Duodenal mucosa (tissue), 2 donors: ENCODE results near the gene SLC8A2.

Experiments used
- H3K27ac ChIP-seq: one replicate; pipeline ENCODE4 v1.7.0; 2013; ENCODE audit warnings: low read depth, low read length
- H3K27me3 ChIP-seq, 2 donors: one replicate each; pipeline ENCODE4 v1.7.0; 2013; ENCODE audit warnings: low read length in 2 of 2, control low read depth in 1 of 2; ENCODE audit not compliant: insufficient read depth in 2 of 2, control insufficient read depth in 1 of 2
- H3K36me3 ChIP-seq, 2 donors: one replicate each; pipeline ENCODE4 v1.7.0; 2013; ENCODE audit warnings: low read length in 2 of 2, control low read depth in 1 of 2; ENCODE audit not compliant: insufficient read depth in 2 of 2, control insufficient read depth in 1 of 2
- H3K4me1 ChIP-seq, 2 donors: one replicate each; pipeline ENCODE4 v1.7.0; 2013; ENCODE audit warnings: low read length in 2 of 2, control low read depth in 1 of 2; ENCODE audit not compliant: insufficient read depth in 2 of 2, control insufficient read depth in 1 of 2
- H3K4me3 ChIP-seq, 2 donors: one replicate each; pipeline ENCODE4 v1.7.0; 2013; ENCODE audit warnings: low read length in 2 of 2, low read depth in 1 of 2
- H3K9ac ChIP-seq, 2 donors: one replicate each; pipeline ENCODE4 v1.7.0; 2013; ENCODE audit warnings: low read length in 2 of 2, low read depth in 1 of 2
- H3K9me3 ChIP-seq, 2 donors: one replicate each; pipeline ENCODE4 v1.7.0; 2013; ENCODE audit warnings: low read length in 2 of 2, control low read depth in 1 of 2; ENCODE audit not compliant: control insufficient read depth in 1 of 2

Gene SLC8A2

GRCh38 chr19:47495478-47496372 is 24.0 kb upstream of the SLC8A2 start:
- peaks cover 31 to 87% of the 10 kb centered on the region in 2 donors for H3K36me3 ChIP-seq
- no peaks in the 10 kb centered on the region for H3K9me3 ChIP-seq
- no peaks in the 10 kb centered on the region for H3K4me1 ChIP-seq
- no peak overlapping the region for H3K9ac ChIP-seq
- no peaks in the 10 kb centered on the region for H3K27me3 ChIP-seq
- no peak overlapping the region for H3K27ac ChIP-seq
- no peak overlapping the region for H3K4me3 ChIP-seq

- H3K9ac ChIP-seq: no peak overlapping the region
- H3K27me3 ChIP-seq: no peaks in the 10 kb centered on the region
- H3K4me3 ChIP-seq: no peak overlapping the region
- H3K4me1 ChIP-seq: no peaks in the 10 kb centered on the region
- H3K9me3 ChIP-seq: no peaks in the 10 kb centered on the region
- peaks cover 31 to 88% of the 10 kb centered on the region in 2 donors for H3K36me3 ChIP-seq
- H3K27ac ChIP-seq: no peak overlapping the region
Observed at GRCh38 chr19:47494729-47495128, 23.0 kb upstream of the SLC8A2 start.

- no peaks in the 10 kb centered on the region for H3K9me3 ChIP-seq
- peaks cover 29 to 88% of the 10 kb centered on the region in 2 donors for H3K36me3 ChIP-seq
- no peak overlapping the region for H3K9ac ChIP-seq
- H3K27me3 ChIP-seq: no peaks in the 10 kb centered on the region
- H3K4me1 ChIP-seq: no peaks in the 10 kb centered on the region
- H3K4me3 ChIP-seq: no peak overlapping the region
- H3K27ac ChIP-seq: no peak overlapping the region
Observed at GRCh38 chr19:47494211-47494547, 22.5 kb upstream of the SLC8A2 start.

- Histone ChIP-seq H3K9ac (no peak overlapping the region), H3K9me3 (no peaks in the 10 kb centered on the region), H3K4me3 (no peak overlapping the region), H3K27ac (no peak overlapping the region), H3K27me3 (no peaks in the 10 kb centered on the region), H3K36me3 (peaks cover 28 to 86% of the 10 kb centered on the region in 2 donors), H3K4me1 (no peaks in the 10 kb centered on the region)
Observed at GRCh38 chr19:47493378-47494210, 21.9 kb upstream of the SLC8A2 start.

GRCh38 chr19:47492571-47493377 is 21.1 kb upstream of the SLC8A2 start:
- no peak overlapping the region for H3K27ac ChIP-seq
- no peak overlapping the region for H3K9ac ChIP-seq
- peaks cover 28 to 83% of the 10 kb centered on the region in 2 donors for H3K36me3 ChIP-seq
- no peak overlapping the region for H3K4me3 ChIP-seq
- no peaks in the 10 kb centered on the region for H3K27me3 ChIP-seq
- H3K4me1 ChIP-seq: no peaks in the 10 kb centered on the region
- no peaks in the 10 kb centered on the region for H3K9me3 ChIP-seq

- Histone ChIP-seq H3K4me1 (peaks cover 0 to under 1% of the 10 kb centered on the region in 2 donors), H3K27ac (no peak overlapping the region), H3K9ac (no peak overlapping the region), H3K27me3 (no peaks in the 10 kb centered on the region), H3K9me3 (no peaks in the 10 kb centered on the region), H3K36me3 (peaks cover 28 to 76% of the 10 kb centered on the region in 2 donors), H3K4me3 (no peak overlapping the region)
Observed at GRCh38 chr19:47492137-47492533, 20.4 kb upstream of the SLC8A2 start.

GRCh38 chr19:47491358-47492136 is 19.9 kb upstream of the SLC8A2 start:
- no peak overlapping the region for H3K9ac ChIP-seq
- H3K27ac ChIP-seq: no peak overlapping the region
- H3K4me3 ChIP-seq: no peak overlapping the region
- H3K9me3 ChIP-seq: no peaks in the 10 kb centered on the region
- no peaks in the 10 kb centered on the region for H3K27me3 ChIP-seq
- peaks cover 0 to 6% of the 10 kb centered on the region in 2 donors for H3K4me1 ChIP-seq
- H3K36me3 ChIP-seq: peaks cover 28 to 70% of the 10 kb centered on the region in 2 donors

- Histone ChIP-seq H3K4me1 (peaks cover 0 to 9% of the 10 kb centered on the region in 2 donors), H3K27me3 (no peaks in the 10 kb centered on the region), H3K9ac (no peak overlapping the region), H3K27ac (no peak overlapping the region), H3K36me3 (peaks cover 25 to 65% of the 10 kb centered on the region in 2 donors), H3K4me3 (no peak overlapping the region), H3K9me3 (no peaks in the 10 kb centered on the region)
Observed at GRCh38 chr19:47490847-47491246, 19.2 kb upstream of the SLC8A2 start.

- no peaks in the 10 kb centered on the region for H3K27me3 ChIP-seq
- H3K27ac ChIP-seq: no peak overlapping the region
- peaks cover 22 to 61% of the 10 kb centered on the region in 2 donors for H3K36me3 ChIP-seq
- H3K4me1 ChIP-seq: peaks cover 0 to 10% of the 10 kb centered on the region in 2 donors
- no peak overlapping the region for H3K4me3 ChIP-seq
- no peak overlapping the region for H3K9ac ChIP-seq
- H3K9me3 ChIP-seq: no peaks in the 10 kb centered on the region
Observed at GRCh38 chr19:47490031-47490430, 18.3 kb upstream of the SLC8A2 start.
